ENCODE measurements around the gene SRRD. TPM values are rescaled to one million over a fixed set of nuclear protein-coding genes. Genes with fewer than 3 reads are reported as not detected.

The SRRD gene
- total RNA-seq, 1 donor from 2014 or later, result 8.9 TPM

GRCh38 chr22:26513838-26514237 lies 30.2 kb downstream of the SRRD start:
- peaks cover 20 to 33% (median 23%) of the 10 kb centered on the region in 3 donors for H3K4me1 ChIP-seq (ENCODE audit: control insufficient read depth in 3 of 3, insufficient read depth in 3 of 3, low read length in 3 of 3)
- H3K36me3 ChIP-seq (ENCODE audit: control insufficient read depth in 3 of 3, insufficient read depth in 3 of 3, low read length in 3 of 3), result peaks cover 13% of the 10 kb centered on the region in 3 donors
- no peaks in the 10 kb centered on the region for H3K9me3 ChIP-seq (ENCODE audit: control insufficient read depth in 3 of 3, low read length in 3 of 3)
- H3K27me3 ChIP-seq (ENCODE audit: control insufficient read depth in 3 of 3, insufficient read depth in 3 of 3, low read length in 3 of 3), result no peaks in the 10 kb centered on the region
- H3K4me3 ChIP-seq (ENCODE audit: low read length in 3 of 3), result no peak overlapping the region
- H3K9ac ChIP-seq (ENCODE audit: low read depth in 1 of 3, low read length in 3 of 3), result no peak overlapping the region
- H3K27ac ChIP-seq (ENCODE audit: low read depth, low read length), result no peak overlapping the region

GRCh38 chr22:26514419-26515161 lies 30.9 kb downstream of the SRRD start:
- Histone ChIP-seq H3K27me3 (ENCODE audit: control insufficient read depth in 3 of 3, insufficient read depth in 3 of 3, low read length in 3 of 3) (no peaks in the 10 kb centered on the region), H3K4me1 (ENCODE audit: control insufficient read depth in 3 of 3, insufficient read depth in 3 of 3, low read length in 3 of 3) (peaks cover 20 to 33% (median 23%) of the 10 kb centered on the region in 3 donors), H3K36me3 (ENCODE audit: control insufficient read depth in 3 of 3, insufficient read depth in 3 of 3, low read length in 3 of 3) (peaks cover 5 to 6% (median 5%) of the 10 kb centered on the region in 3 donors), H3K9ac (ENCODE audit: low read depth in 1 of 3, low read length in 3 of 3) (no peak overlapping the region), H3K4me3 (ENCODE audit: low read length in 3 of 3) (no peak overlapping the region), H3K27ac (ENCODE audit: low read depth, low read length) (no peak overlapping the region), H3K9me3 (ENCODE audit: control insufficient read depth in 3 of 3, low read length in 3 of 3) (no peaks in the 10 kb centered on the region)

GRCh38 chr22:26515931-26516330 lies 32.3 kb downstream of the SRRD start:
- no peak overlapping the region for H3K27ac ChIP-seq (ENCODE audit: low read depth, low read length)
- H3K9ac ChIP-seq (ENCODE audit: low read depth in 1 of 3, low read length in 3 of 3), result no peak overlapping the region
- H3K27me3 ChIP-seq (ENCODE audit: control insufficient read depth in 3 of 3, insufficient read depth in 3 of 3, low read length in 3 of 3), result no peaks in the 10 kb centered on the region
- H3K9me3 ChIP-seq (ENCODE audit: control insufficient read depth in 3 of 3, low read length in 3 of 3), result no peaks in the 10 kb centered on the region
- H3K4me1 ChIP-seq (ENCODE audit: control insufficient read depth in 3 of 3, insufficient read depth in 3 of 3, low read length in 3 of 3), result peaks cover 17 to 31% (median 23%) of the 10 kb centered on the region in 3 donors
- no peak overlapping the region for H3K4me3 ChIP-seq (ENCODE audit: low read length in 3 of 3)
- H3K36me3 ChIP-seq (ENCODE audit: control insufficient read depth in 3 of 3, insufficient read depth in 3 of 3, low read length in 3 of 3), result no peaks in the 10 kb centered on the region

GRCh38 chr22:26516503-26516902 lies 32.8 kb downstream of the SRRD start:
- H3K9me3 ChIP-seq (ENCODE audit: control insufficient read depth in 3 of 3, low read length in 3 of 3), result no peaks in the 10 kb centered on the region
- H3K27me3 ChIP-seq (ENCODE audit: control insufficient read depth in 3 of 3, insufficient read depth in 3 of 3, low read length in 3 of 3), result no peaks in the 10 kb centered on the region
- no peak overlapping the region for H3K27ac ChIP-seq (ENCODE audit: low read depth, low read length)
- H3K4me3 ChIP-seq (ENCODE audit: low read length in 3 of 3), result no peak overlapping the region
- H3K4me1 ChIP-seq (ENCODE audit: control insufficient read depth in 3 of 3, insufficient read depth in 3 of 3, low read length in 3 of 3), result peaks cover 12 to 25% (median 18%) of the 10 kb centered on the region in 3 donors
- H3K36me3 ChIP-seq (ENCODE audit: control insufficient read depth in 3 of 3, insufficient read depth in 3 of 3, low read length in 3 of 3), result no peaks in the 10 kb centered on the region
- H3K9ac ChIP-seq (ENCODE audit: low read depth in 1 of 3, low read length in 3 of 3), result no peak overlapping the region

- Histone ChIP-seq H3K4me3 (ENCODE audit: low read length in 3 of 3) (no peak overlapping the region), H3K4me1 (ENCODE audit: control insufficient read depth in 3 of 3, insufficient read depth in 3 of 3, low read length in 3 of 3) (peaks cover 9 to 17% (median 14%) of the 10 kb centered on the region in 3 donors), H3K36me3 (ENCODE audit: control insufficient read depth in 3 of 3, insufficient read depth in 3 of 3, low read length in 3 of 3) (no peaks in the 10 kb centered on the region), H3K9ac (ENCODE audit: low read depth in 1 of 3, low read length in 3 of 3) (no peak overlapping the region), H3K27me3 (ENCODE audit: control insufficient read depth in 3 of 3, insufficient read depth in 3 of 3, low read length in 3 of 3) (no peaks in the 10 kb centered on the region), H3K9me3 (ENCODE audit: control insufficient read depth in 3 of 3, low read length in 3 of 3) (no peaks in the 10 kb centered on the region), H3K27ac (ENCODE audit: low read depth, low read length) (no peak overlapping the region)
Observed at GRCh38 chr22:26517429-26517828, 33.8 kb downstream of the SRRD start.

- H3K36me3 ChIP-seq (ENCODE audit: control insufficient read depth in 3 of 3, insufficient read depth in 3 of 3, low read length in 3 of 3), result peaks cover 0 to 2% (median 2%) of the 10 kb centered on the region in 3 donors
- H3K9me3 ChIP-seq (ENCODE audit: control insufficient read depth in 3 of 3, low read length in 3 of 3), result no peaks in the 10 kb centered on the region
- H3K4me3 ChIP-seq (ENCODE audit: low read length in 3 of 3), result no peak overlapping the region
- H3K9ac ChIP-seq (ENCODE audit: low read depth in 1 of 3, low read length in 3 of 3), result no peak overlapping the region
- H3K27ac ChIP-seq (ENCODE audit: low read depth, low read length), result no peak overlapping the region
- H3K4me1 ChIP-seq (ENCODE audit: control insufficient read depth in 3 of 3, insufficient read depth in 3 of 3, low read length in 3 of 3), result peaks cover 3 to 19% (median 14%) of the 10 kb centered on the region in 3 donors
- no peaks in the 10 kb centered on the region for H3K27me3 ChIP-seq (ENCODE audit: control insufficient read depth in 3 of 3, insufficient read depth in 3 of 3, low read length in 3 of 3)
Observed at GRCh38 chr22:26522012-26522411, 38.3 kb downstream of the SRRD start.

- Histone ChIP-seq H3K4me1 (ENCODE audit: control insufficient read depth in 3 of 3, insufficient read depth in 3 of 3, low read length in 3 of 3) (peaks cover 5 to 24% (median 19%) of the 10 kb centered on the region in 3 donors), H3K36me3 (ENCODE audit: control insufficient read depth in 3 of 3, insufficient read depth in 3 of 3, low read length in 3 of 3) (peaks cover 0 to 3% (median 2%) of the 10 kb centered on the region in 3 donors), H3K27me3 (ENCODE audit: control insufficient read depth in 3 of 3, insufficient read depth in 3 of 3, low read length in 3 of 3) (no peaks in the 10 kb centered on the region), H3K4me3 (ENCODE audit: low read length in 3 of 3) (no peak overlapping the region), H3K9ac (ENCODE audit: low read depth in 1 of 3, low read length in 3 of 3) (no peak overlapping the region), H3K27ac (ENCODE audit: low read depth, low read length) (no peak overlapping the region), H3K9me3 (ENCODE audit: control insufficient read depth in 3 of 3, low read length in 3 of 3) (no peaks in the 10 kb centered on the region)
Observed at GRCh38 chr22:26522592-26522991, 38.9 kb downstream of the SRRD start.

- Histone ChIP-seq H3K9me3 (ENCODE audit: control insufficient read depth in 3 of 3, low read length in 3 of 3) (no peaks in the 10 kb centered on the region), H3K4me1 (ENCODE audit: control insufficient read depth in 3 of 3, insufficient read depth in 3 of 3, low read length in 3 of 3) (peaks cover 20 to 47% (median 33%) of the 10 kb centered on the region in 3 donors), H3K27me3 (ENCODE audit: control insufficient read depth in 3 of 3, insufficient read depth in 3 of 3, low read length in 3 of 3) (no peaks in the 10 kb centered on the region), H3K27ac (ENCODE audit: low read depth, low read length) (peak overlapping the region; percentile 90), H3K9ac (ENCODE audit: low read depth in 1 of 3, low read length in 3 of 3) (peak overlapping the region in 2 of 3 donors; percentile 67 to 89), H3K4me3 (ENCODE audit: low read length in 3 of 3) (peak overlapping the region in 2 of 3 donors; percentile 51 to 73), H3K36me3 (ENCODE audit: control insufficient read depth in 3 of 3, insufficient read depth in 3 of 3, low read length in 3 of 3) (peaks cover 2 to 5% (median 3%) of the 10 kb centered on the region in 3 donors)
Observed at GRCh38 chr22:26524870-26525269, 41.2 kb downstream of the SRRD start.

- H3K27ac ChIP-seq (ENCODE audit: low read depth, low read length), result peak overlapping the region; percentile 90
- H3K4me1 ChIP-seq (ENCODE audit: control insufficient read depth in 3 of 3, insufficient read depth in 3 of 3, low read length in 3 of 3), result peaks cover 20 to 51% (median 33%) of the 10 kb centered on the region in 3 donors
- no peaks in the 10 kb centered on the region for H3K9me3 ChIP-seq (ENCODE audit: control insufficient read depth in 3 of 3, low read length in 3 of 3)
- peak overlapping the region; percentile 18 to 73 (median 51) for H3K4me3 ChIP-seq (ENCODE audit: low read length in 3 of 3)
- H3K9ac ChIP-seq (ENCODE audit: low read depth in 1 of 3, low read length in 3 of 3), result peak overlapping the region; percentile 67 to 89 (median 80)
- no peaks in the 10 kb centered on the region for H3K27me3 ChIP-seq (ENCODE audit: control insufficient read depth in 3 of 3, insufficient read depth in 3 of 3, low read length in 3 of 3)
- H3K36me3 ChIP-seq (ENCODE audit: control insufficient read depth in 3 of 3, insufficient read depth in 3 of 3, low read length in 3 of 3), result peaks cover 3 to 7% (median 4%) of the 10 kb centered on the region in 3 donors
Observed at GRCh38 chr22:26525946-26526564, 42.4 kb downstream of the SRRD start.

- Histone ChIP-seq H3K9ac (ENCODE audit: low read depth in 1 of 3, low read length in 3 of 3) (peak overlapping the region; percentile 67 to 89 (median 80)), H3K27ac (ENCODE audit: low read depth, low read length) (peak overlapping the region; percentile 90), H3K36me3 (ENCODE audit: control insufficient read depth in 3 of 3, insufficient read depth in 3 of 3, low read length in 3 of 3) (peaks cover 8 to 15% (median 10%) of the 10 kb centered on the region in 3 donors), H3K9me3 (ENCODE audit: control insufficient read depth in 3 of 3, low read length in 3 of 3) (no peaks in the 10 kb centered on the region), H3K4me3 (ENCODE audit: low read length in 3 of 3) (peak overlapping the region; percentile 20 to 73 (median 51)), H3K27me3 (ENCODE audit: control insufficient read depth in 3 of 3, insufficient read depth in 3 of 3, low read length in 3 of 3) (no peaks in the 10 kb centered on the region), H3K4me1 (ENCODE audit: control insufficient read depth in 3 of 3, insufficient read depth in 3 of 3, low read length in 3 of 3) (peaks cover 20 to 51% (median 33%) of the 10 kb centered on the region in 3 donors)
Observed at GRCh38 chr22:26527167-26527566, 43.5 kb downstream of the SRRD start.

Measured in skeletal muscle tissue (tissue), 4 donors.